ENCODE measurements around the gene PIEZO2. TPM values are rescaled to one million over a fixed set of nuclear protein-coding genes. Genes with fewer than 3 reads are reported as not detected.

PIEZO2 gene
- total RNA-seq, 2 experiments from 2014 or later: not detected

DNA sequence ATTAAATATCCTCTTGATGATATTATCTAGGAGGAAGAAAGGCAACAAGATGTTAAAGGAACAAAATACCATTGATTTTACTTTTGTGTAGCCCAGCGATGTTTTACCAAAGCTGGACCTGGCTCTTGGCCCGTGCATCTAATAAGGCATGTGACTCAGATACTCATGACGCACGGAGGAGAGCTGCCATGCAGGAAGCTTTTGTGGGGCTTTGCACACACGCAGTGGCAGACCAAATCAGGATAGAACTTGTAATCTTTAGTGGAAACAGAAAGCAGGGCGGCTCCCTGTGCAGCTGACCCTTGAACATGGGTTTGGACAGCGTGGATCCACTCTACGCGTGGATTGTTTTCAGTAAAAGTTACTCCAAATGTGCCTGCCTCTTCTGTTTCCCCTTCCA is 433.6 kb downstream of the PIEZO2 start:
- no peaks in the 10 kb centered on the region for H3K4me1 Mint-ChIP-seq
- no peaks in the 10 kb centered on the region for H3K36me3 Mint-ChIP-seq (ENCODE audit: low read depth)
- ChIA-PET CTCF (interaction anchor here (0.9 kb wide), 1 partner anchor 855 kb away, joined by 3 read pairs; no protein-coding TSS in a partner anchor), POLR2A (no interaction called here)
- H3K9me3 Mint-ChIP-seq: no peaks in the 10 kb centered on the region
- peaks cover 4% of the 10 kb centered on the region for H3K27me3 Mint-ChIP-seq
- no peak overlapping the region for H3K4me3 Mint-ChIP-seq
- H3K27ac Mint-ChIP-seq: no peak overlapping the region
- DNase-seq: no peak

DNA sequence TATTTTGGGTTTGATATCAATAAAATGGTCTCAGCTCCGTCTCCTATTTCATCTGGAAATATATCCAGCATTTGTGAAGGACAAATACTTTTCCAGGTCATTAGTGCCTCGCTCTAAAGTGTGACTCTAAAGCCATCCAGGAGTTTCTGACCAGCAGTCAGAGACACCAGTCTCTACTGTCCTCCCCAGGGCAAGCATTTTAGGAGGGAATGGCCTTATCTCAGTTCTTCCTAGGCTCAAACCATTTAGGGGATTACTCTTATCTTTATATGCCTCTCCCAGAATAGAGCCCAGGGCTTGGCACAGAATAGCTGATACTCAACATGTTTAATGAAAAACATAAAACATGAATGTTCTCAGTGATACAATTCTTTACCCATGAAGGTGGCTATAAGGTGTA is 436.0 kb downstream of the PIEZO2 start:
- Mint-ChIP-seq H3K36me3 (ENCODE audit: low read depth) (no peaks in the 10 kb centered on the region), H3K4me1 (no peaks in the 10 kb centered on the region), H3K9me3 (no peaks in the 10 kb centered on the region), H3K27me3 (peaks cover 4% of the 10 kb centered on the region), H3K27ac (no peak overlapping the region), H3K4me3 (no peak overlapping the region)
- POLR2A ChIA-PET: no interaction called here
- DNase-seq: no peak
- CTCF ChIA-PET: no interaction called here

DNA sequence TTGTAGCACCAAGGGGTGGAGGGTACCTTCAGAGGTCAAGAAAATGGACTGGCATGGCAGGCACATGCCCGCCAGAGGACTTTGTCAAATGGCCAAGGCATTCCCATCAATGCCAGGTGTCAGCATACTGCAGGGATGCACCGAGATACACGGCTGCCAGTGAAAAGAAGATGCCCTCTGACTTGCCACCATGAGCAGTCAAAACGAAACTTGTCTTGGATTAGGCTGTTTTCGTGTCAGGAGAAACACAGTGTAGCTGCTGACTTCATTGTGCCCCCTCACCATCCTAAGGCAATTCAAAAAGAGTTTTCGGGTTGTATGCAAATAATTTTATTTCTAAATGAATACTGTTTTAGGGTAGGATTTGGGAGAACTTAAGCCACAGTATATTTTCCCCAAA is 442.1 kb downstream of the PIEZO2 start:
- H3K27me3 Mint-ChIP-seq: no peaks in the 10 kb centered on the region
- ChIA-PET CTCF (no interaction called here), POLR2A (no interaction called here)
- H3K9me3 Mint-ChIP-seq: no peaks in the 10 kb centered on the region
- H3K27ac Mint-ChIP-seq: no peak overlapping the region
- DNase-seq: no peak
- no peaks in the 10 kb centered on the region for H3K4me1 Mint-ChIP-seq
- no peak overlapping the region for H3K4me3 Mint-ChIP-seq
- H3K36me3 Mint-ChIP-seq (ENCODE audit: low read depth): no peaks in the 10 kb centered on the region

DNA sequence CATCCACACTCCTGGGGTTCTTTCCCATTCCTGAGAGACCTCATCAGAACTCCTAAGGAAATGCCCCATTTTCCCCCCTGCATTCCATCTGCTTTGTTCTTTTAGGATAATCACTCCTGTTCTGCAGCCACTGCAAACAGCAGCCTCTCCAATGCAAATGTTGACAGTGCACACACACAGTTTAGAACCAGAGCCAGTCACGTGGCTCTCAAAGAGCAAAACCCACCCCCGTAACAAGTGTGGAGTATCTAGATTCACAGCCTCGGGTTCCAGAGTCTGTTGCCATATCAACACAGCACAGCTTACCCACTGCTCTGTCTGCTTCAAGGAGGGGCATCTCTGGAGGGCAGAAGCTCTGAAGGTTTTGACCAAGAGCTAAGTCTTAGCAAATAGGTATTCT is 443.6 kb downstream of the PIEZO2 start:
- no peaks in the 10 kb centered on the region for H3K27me3 Mint-ChIP-seq
- POLR2A ChIA-PET: no interaction called here
- no peaks in the 10 kb centered on the region for H3K36me3 Mint-ChIP-seq (ENCODE audit: low read depth)
- CTCF ChIA-PET: no interaction called here
- no peak overlapping the region for H3K27ac Mint-ChIP-seq
- no peak overlapping the region for H3K4me3 Mint-ChIP-seq
- no peaks in the 10 kb centered on the region for H3K9me3 Mint-ChIP-seq
- no peaks in the 10 kb centered on the region for H3K4me1 Mint-ChIP-seq
- no peak for DNase-seq

DNA sequence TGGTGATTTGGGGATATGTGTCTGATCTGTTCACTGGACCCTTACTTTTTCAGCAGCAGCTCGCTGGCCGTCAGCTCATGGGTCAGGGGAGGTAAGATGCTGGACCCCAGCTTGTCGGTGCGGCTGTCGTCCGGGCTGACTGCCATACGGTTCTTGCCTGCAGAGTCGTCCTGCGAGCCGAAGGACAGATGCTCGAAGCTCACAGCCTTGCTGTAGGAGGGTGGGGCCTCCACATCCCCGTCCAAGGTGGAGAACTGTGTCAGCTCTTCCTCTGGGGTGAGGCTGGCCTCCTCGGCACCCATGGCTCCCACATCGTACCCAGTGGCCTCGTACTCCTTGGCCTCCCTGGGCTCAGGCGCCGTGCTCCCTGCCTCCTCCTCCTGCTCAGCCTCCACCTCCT is 444.1 kb downstream of the PIEZO2 start:
- CTCF ChIA-PET: no interaction called here
- POLR2A ChIA-PET: no interaction called here
- H3K27me3 Mint-ChIP-seq: no peaks in the 10 kb centered on the region
- DNase-seq: no peak
- H3K9me3 Mint-ChIP-seq: no peaks in the 10 kb centered on the region
- no peak overlapping the region for H3K4me3 Mint-ChIP-seq
- no peaks in the 10 kb centered on the region for H3K36me3 Mint-ChIP-seq (ENCODE audit: low read depth)
- no peak overlapping the region for H3K27ac Mint-ChIP-seq
- no peaks in the 10 kb centered on the region for H3K4me1 Mint-ChIP-seq

DNA sequence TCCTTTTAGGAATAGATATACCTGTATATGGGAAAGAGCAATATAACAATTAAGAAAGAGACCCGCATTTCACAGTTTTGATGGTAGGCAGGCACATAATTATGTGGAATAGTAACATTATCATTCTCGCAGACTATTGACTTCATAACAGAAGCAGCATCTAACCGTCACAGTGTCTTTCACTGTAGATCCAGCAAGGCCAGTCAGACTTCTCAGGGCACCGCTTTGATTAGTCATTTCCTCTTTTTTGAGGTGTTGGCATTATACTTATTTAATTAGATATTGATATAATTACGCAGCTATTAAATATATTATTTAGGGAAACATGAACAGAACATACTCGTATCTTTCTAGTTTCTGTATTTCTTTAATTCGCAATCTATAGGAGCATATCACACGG is 447.2 kb downstream of the PIEZO2 start:
- POLR2A ChIA-PET: no interaction called here
- Mint-ChIP-seq H3K4me3 (no peak overlapping the region), H3K27ac (no peak overlapping the region), H3K4me1 (no peaks in the 10 kb centered on the region), H3K36me3 (ENCODE audit: low read depth) (no peaks in the 10 kb centered on the region), H3K9me3 (no peaks in the 10 kb centered on the region), H3K27me3 (no peaks in the 10 kb centered on the region)
- no peak for DNase-seq
- CTCF ChIA-PET: no interaction called here

DNA sequence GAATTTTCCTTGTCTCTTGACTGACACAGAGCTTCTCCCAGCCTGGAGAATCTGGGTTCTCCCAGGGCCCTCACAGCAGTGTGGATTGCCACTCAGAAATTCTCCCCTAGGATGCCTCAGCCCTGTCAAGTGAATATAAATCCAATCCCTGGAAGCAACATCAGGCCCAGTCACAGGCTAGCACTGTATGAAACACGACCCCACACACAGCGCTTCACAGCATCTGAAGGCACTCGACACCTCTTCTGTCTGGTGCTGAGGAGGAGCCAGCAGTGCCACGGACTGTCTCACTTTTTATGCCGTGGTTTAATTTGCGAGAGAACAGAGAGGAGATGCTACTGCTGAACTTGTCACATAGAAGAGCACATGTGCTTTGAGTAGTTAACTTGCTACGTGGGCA is 459.0 kb downstream of the PIEZO2 start:
- CTCF ChIA-PET: no interaction called here
- H3K36me3 Mint-ChIP-seq (ENCODE audit: low read depth): no peaks in the 10 kb centered on the region
- H3K4me1 Mint-ChIP-seq: no peaks in the 10 kb centered on the region
- no peak overlapping the region for H3K4me3 Mint-ChIP-seq
- POLR2A ChIA-PET: no interaction called here
- H3K9me3 Mint-ChIP-seq: no peaks in the 10 kb centered on the region
- H3K27me3 Mint-ChIP-seq: no peaks in the 10 kb centered on the region
- no peak for DNase-seq
- no peak overlapping the region for H3K27ac Mint-ChIP-seq

DNA sequence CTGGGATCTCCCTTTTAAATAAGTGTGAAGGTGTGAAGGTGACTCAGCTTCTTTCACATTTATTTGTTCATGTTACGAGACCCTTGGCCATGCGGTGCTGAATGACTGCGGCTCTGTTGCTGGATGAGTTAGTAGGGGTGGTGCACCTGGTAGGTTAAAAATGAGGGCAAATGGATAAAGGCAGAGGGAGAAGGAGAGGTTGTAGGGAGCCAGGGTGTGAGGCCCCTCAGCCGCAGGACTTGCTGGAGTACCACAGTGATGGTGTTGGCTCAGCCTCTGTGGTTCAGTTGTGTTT is 459.4 kb downstream of the PIEZO2 start:
- Mint-ChIP-seq H3K4me1 (no peaks in the 10 kb centered on the region), H3K27me3 (no peaks in the 10 kb centered on the region), H3K9me3 (no peaks in the 10 kb centered on the region), H3K4me3 (no peak overlapping the region), H3K27ac (no peak overlapping the region), H3K36me3 (ENCODE audit: low read depth) (no peaks in the 10 kb centered on the region)
- DNase-seq: no peak
- ChIA-PET CTCF (no interaction called here), POLR2A (no interaction called here)

DNA sequence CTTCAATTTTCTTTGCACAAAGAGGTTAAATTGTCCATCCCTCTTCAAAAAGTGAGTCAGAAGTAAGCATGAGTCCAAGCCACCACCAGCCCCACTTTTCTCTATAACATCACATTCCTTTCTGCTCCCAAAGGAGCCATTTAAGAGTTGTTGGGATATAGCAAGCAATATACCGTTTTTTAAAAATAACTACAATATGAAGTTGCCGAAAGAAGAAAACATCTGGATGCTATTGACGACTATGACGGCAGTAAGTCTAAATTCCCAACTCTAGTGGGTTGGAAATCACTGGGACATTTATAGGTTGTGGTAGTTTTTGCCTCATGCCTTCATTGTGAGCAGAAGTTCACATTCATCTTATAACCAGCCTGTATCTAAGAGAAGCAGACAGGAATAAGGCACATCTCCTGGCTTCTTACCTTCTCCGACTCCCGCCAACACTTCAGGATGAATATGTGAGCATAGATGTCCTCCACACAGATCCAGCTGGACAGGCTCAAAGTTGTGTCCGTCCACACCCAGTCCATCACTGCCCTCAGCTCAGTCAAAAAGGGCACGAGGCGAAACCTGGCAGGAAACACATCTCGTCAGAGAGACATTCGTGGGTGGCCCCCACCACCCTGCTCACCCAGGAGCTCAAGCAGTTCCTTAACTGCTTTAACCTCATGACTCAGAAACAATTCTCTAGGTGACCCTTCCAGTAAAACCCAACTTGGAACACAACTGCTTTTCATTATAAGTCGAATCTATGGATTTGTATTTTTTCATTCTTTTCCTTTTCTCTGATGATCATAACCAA is 459.9 kb downstream of the PIEZO2 start:
- no peaks in the 10 kb centered on the region for H3K9me3 Mint-ChIP-seq
- no peak overlapping the region for H3K4me3 Mint-ChIP-seq
- no peak overlapping the region for H3K27ac Mint-ChIP-seq
- no peaks in the 10 kb centered on the region for H3K36me3 Mint-ChIP-seq (ENCODE audit: low read depth)
- POLR2A ChIA-PET: no interaction called here
- no peaks in the 10 kb centered on the region for H3K4me1 Mint-ChIP-seq
- H3K27me3 Mint-ChIP-seq: no peaks in the 10 kb centered on the region
- CTCF ChIA-PET: interaction anchor here (0.5 to 0.6 kb wide), 2 partner anchors 32 to 38 kb away, joined by 3 to 4 read pairs; no protein-coding TSS in a partner anchor
- DNase-seq: no peak

DNA sequence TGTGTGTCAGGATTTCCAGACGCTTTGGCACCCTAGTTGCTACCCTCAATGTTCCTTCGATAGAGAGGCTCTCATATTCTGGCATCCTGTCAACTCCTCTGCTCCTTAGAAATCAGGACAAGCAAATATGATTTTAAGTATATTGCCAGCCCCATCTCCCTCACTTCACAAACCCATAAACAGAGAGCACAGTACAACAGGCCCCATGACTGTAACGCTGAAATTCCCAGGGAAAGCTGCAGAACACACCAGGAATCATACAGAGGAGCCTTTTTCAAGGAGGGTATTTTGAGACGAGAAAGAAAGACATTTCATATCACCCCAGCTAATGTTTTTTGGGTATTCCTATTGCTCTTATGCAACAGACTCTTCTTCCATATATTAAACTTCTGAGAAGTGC is 460.6 kb downstream of the PIEZO2 start:
- POLR2A ChIA-PET: no interaction called here
- Mint-ChIP-seq H3K4me1 (no peaks in the 10 kb centered on the region), H3K27me3 (no peaks in the 10 kb centered on the region), H3K9me3 (no peaks in the 10 kb centered on the region), H3K4me3 (no peak overlapping the region), H3K27ac (no peak overlapping the region), H3K36me3 (ENCODE audit: low read depth) (no peaks in the 10 kb centered on the region)
- CTCF ChIA-PET: interaction anchor here (0.5 to 0.6 kb wide), 2 partner anchors 33 to 39 kb away, joined by 3 to 4 read pairs; no protein-coding TSS in a partner anchor
- no peak for DNase-seq

DNA sequence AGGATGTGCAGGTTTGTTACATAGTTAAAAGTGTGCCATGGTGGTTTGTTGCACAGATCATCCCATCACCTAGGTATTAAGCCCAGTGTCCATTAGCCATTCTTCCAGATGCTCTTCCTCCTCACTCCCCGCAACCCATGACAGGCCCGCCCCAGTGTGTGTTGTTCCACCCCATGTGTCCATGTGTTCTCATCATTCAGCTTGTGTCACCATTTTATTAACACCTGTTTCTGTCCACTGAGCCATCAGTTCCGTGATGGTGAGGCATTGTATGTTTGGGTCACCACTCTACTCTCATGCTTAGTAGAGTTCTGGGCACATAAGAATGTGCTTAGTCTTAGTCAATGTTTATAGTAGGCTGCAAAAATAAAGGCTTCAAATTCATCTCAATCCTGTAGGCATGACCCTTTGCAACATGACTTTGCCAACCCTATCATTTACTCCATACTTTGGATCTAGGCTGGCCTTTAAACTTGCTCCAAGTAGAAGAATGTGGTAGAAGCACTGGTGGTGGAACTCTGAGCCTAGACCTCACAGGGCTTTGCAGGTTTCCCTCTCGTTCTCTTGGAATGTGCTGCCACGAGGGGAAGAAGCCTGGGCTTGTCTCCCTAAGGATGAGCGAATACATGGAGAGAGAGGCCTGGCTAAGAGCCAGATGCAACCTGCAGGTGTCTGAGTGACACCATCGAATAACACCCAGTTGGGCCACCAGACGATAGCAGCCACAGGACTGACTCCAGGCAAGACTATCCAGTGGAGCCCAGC is 462.0 kb downstream of the PIEZO2 start:
- no peaks in the 10 kb centered on the region for H3K36me3 Mint-ChIP-seq (ENCODE audit: low read depth)
- no peak overlapping the region for H3K27ac Mint-ChIP-seq
- ChIA-PET POLR2A (no interaction called here), CTCF (no interaction called here)
- H3K4me1 Mint-ChIP-seq: no peaks in the 10 kb centered on the region
- no peak overlapping the region for H3K4me3 Mint-ChIP-seq
- H3K27me3 Mint-ChIP-seq: no peaks in the 10 kb centered on the region
- no peaks in the 10 kb centered on the region for H3K9me3 Mint-ChIP-seq
- no peak for DNase-seq

DNA sequence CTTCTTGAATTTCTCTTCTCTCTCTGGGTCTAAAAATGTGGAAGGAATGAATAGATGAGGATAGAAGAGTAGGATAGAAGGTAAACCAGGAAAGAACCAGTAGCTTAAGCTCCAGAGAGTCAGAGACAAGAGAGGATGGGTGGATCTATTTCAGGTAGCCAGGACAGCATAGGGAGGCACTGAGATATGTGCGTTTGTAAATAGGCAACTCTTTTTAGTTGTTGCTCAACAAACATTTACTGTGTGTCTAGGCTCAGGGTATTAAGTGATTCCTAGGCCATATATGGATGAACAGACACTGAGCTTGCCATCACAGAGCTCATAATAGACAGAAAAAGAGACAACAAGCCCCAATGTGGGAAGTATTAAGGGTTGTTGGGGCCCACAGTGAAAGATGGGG is 463.1 kb downstream of the PIEZO2 start:
- no peak overlapping the region for H3K27ac Mint-ChIP-seq
- ChIA-PET POLR2A (no interaction called here), CTCF (no interaction called here)
- no peaks in the 10 kb centered on the region for H3K9me3 Mint-ChIP-seq
- no peak for DNase-seq
- no peaks in the 10 kb centered on the region for H3K36me3 Mint-ChIP-seq (ENCODE audit: low read depth)
- no peak overlapping the region for H3K4me3 Mint-ChIP-seq
- H3K27me3 Mint-ChIP-seq: no peaks in the 10 kb centered on the region
- H3K4me1 Mint-ChIP-seq: no peaks in the 10 kb centered on the region

DNA sequence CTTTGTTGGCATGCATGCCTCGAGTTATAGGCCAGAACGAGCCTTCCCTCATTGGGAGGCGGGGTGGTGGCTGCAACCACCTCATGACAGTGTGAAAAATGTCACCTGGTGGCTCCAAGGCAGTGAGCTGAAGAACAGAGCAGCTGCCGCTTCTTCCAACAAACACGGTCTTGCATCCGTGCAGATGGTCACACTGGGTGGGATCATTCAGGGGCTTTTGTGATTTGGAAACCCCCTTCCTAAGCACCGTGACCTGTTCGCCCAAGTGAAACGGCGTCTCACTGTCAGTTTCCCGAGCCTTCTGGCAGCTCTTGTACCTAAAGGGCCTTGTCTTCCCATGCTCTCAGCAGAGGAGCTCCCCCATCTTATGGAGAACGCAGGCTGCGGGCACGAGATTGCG is 463.9 kb downstream of the PIEZO2 start:
- ChIA-PET CTCF (no interaction called here), POLR2A (no interaction called here)
- Mint-ChIP-seq H3K9me3 (no peaks in the 10 kb centered on the region), H3K36me3 (ENCODE audit: low read depth) (no peaks in the 10 kb centered on the region), H3K27me3 (no peaks in the 10 kb centered on the region), H3K27ac (no peak overlapping the region), H3K4me3 (no peak overlapping the region), H3K4me1 (no peaks in the 10 kb centered on the region)
- no peak for DNase-seq

DNA sequence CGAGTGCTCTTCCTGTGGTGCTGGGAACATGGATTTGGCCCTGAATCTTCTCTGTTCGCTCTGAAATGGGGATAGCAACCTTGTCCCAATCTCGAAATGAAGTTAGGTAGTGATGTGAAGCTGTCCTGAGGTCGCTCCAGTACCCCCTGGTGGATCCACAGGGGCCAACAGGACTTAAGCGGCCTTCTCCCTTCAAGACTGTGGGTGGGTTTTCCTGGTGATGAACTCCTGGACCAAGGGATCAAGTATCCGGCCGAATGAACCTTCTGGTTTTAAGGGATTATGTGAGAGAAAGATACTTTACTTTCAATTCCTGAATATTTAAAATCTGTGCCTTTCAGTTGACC is 467.0 kb downstream of the PIEZO2 start:
- no peak overlapping the region for H3K27ac Mint-ChIP-seq
- no peaks in the 10 kb centered on the region for H3K9me3 Mint-ChIP-seq
- CTCF ChIA-PET: no interaction called here
- H3K36me3 Mint-ChIP-seq (ENCODE audit: low read depth): no peaks in the 10 kb centered on the region
- H3K4me1 Mint-ChIP-seq: no peaks in the 10 kb centered on the region
- H3K4me3 Mint-ChIP-seq: no peak overlapping the region
- no peak for DNase-seq
- peaks cover 2% of the 10 kb centered on the region for H3K27me3 Mint-ChIP-seq
- POLR2A ChIA-PET: no interaction called here
